ACC112 (cell line): Measurements from ENCODE around the gene TEP1.
"Not testable (repeated sequence)": the region's sequence is repeated elsewhere in the genome, so short reads cannot be mapped to it uniquely, and the experiment has no call there.

Experiments
- H2AFZ ChIP-seq: fragments of 200-600 bp; sonication (generic); one replicate; pipeline ENCODE4 v1.6.0; 2017; ENCODE audit warnings: antibody characterized with exemption, low read length; ENCODE audit not compliant: unreplicated experiment
- H3K27ac ChIP-seq: fragments of 200-600 bp; sonication (generic); 2 replicates; pipeline ENCODE4 v1.5.1; 2014; ENCODE audit warnings: low read depth, mild to moderate bottlenecking, antibody characterized with exemption, low read length, moderate library complexity
- H3K27me3 ChIP-seq: fragments of 200-600 bp; sonication (generic); 2 replicates; pipeline ENCODE4 v1.6.1; 2014; ENCODE audit warnings: mild to moderate bottlenecking, antibody characterized with exemption, low read length, moderate library complexity, mixed read lengths; ENCODE audit not compliant: insufficient read depth
- H3K36me3 ChIP-seq: fragments of 200-600 bp; sonication (generic); 2 replicates; pipeline ENCODE4 v1.6.1; 2016; ENCODE audit warnings: mild to moderate bottlenecking, antibody characterized with exemption, low read length, moderate library complexity, mixed read lengths; ENCODE audit not compliant: insufficient read depth
- H3K4me1 ChIP-seq: fragments of 200-600 bp; sonication (generic); one replicate; pipeline ENCODE4 v1.6.1; 2016; ENCODE audit warnings: low read length, mixed read lengths; ENCODE audit not compliant: insufficient read depth, unreplicated experiment, control insufficient read depth
- H3K4me3 ChIP-seq: fragments of 200-600 bp; sonication (generic); 2 replicates; pipeline ENCODE4 v1.5.1; 2014; ENCODE audit warnings: mild to moderate bottlenecking, low read depth, low read length
- H3K79me2 ChIP-seq: fragments of 200-600 bp; sonication (generic); one replicate; pipeline ENCODE4 v1.6.0; 2016; ENCODE audit warnings: low read length; ENCODE audit not compliant: control insufficient read depth, unreplicated experiment, insufficient read depth

Gene TEP1

GRCh38 chr14:20372796-20373195 is 40.5 kb downstream of the TEP1 start:
- Histone ChIP-seq H2AFZ (no peak overlapping the region), H3K4me3 (no peak overlapping the region), H3K36me3 (peaks cover 24% of the 10 kb centered on the region; the same call in 1 of the 2 replicates), H3K27me3 (no peaks in the 10 kb centered on the region), H3K27ac (no peak overlapping the region), H3K79me2 (no peaks in the 10 kb centered on the region), H3K4me1 (no peaks in the 10 kb centered on the region)

GRCh38 chr14:20365928-20366327 is 47.4 kb downstream of the TEP1 start:
- Histone ChIP-seq H3K4me3 (no peak overlapping the region), H3K4me1 (no peaks in the 10 kb centered on the region), H3K27me3 (no peaks in the 10 kb centered on the region), H2AFZ (no peak overlapping the region), H3K36me3 (peaks cover 16% of the 10 kb centered on the region), H3K79me2 (no peaks in the 10 kb centered on the region), H3K27ac (no peak overlapping the region)

- peaks cover 29% of the 10 kb centered on the region for H3K36me3 ChIP-seq
- not testable (repeated sequence) for H3K79me2 ChIP-seq
Observed at GRCh38 chr14:20358474-20358873, 54.8 kb downstream of the TEP1 start.

GRCh38 chr14:20356422-20356821 is 56.9 kb downstream of the TEP1 start:
- Histone ChIP-seq H3K27ac (no peak overlapping the region), H3K4me1 (no peaks in the 10 kb centered on the region), H3K36me3 (peaks cover 30% of the 10 kb centered on the region), H3K4me3 (no peak overlapping the region), H3K79me2 (no peaks in the 10 kb centered on the region), H2AFZ (no peak overlapping the region), H3K27me3 (no peaks in the 10 kb centered on the region)

More at GRCh38 chr14:20358474-20358873, 54.8 kb downstream of the TEP1 start:
- H3K27me3 ChIP-seq, H3K4me1 ChIP-seq, H3K4me3 ChIP-seq, H2AFZ ChIP-seq, H3K27ac ChIP-seq: not testable (repeated sequence)

GRCh38 chr14:20350860-20351259 is 62.4 kb downstream of the TEP1 start:
- Histone ChIP-seq H2AFZ (no peak overlapping the region), H3K4me1 (peaks cover 9% of the 10 kb centered on the region), H3K27me3 (no peaks in the 10 kb centered on the region), H3K79me2 (no peaks in the 10 kb centered on the region), H3K4me3 (no peak overlapping the region), H3K36me3 (peaks cover 34% of the 10 kb centered on the region), H3K27ac (peak overlapping the region; percentile 7; the same call in 1 of the 2 replicates)

GRCh38 chr14:20350282-20350681 is 63.0 kb downstream of the TEP1 start:
- Histone ChIP-seq H3K36me3 (peaks cover 39% of the 10 kb centered on the region), H3K27ac (peak overlapping the region; percentile 39; the same call in 1 of the 2 replicates), H3K4me1 (peaks cover 9% of the 10 kb centered on the region), H3K4me3 (no peak overlapping the region), H2AFZ (no peak overlapping the region), H3K27me3 (no peaks in the 10 kb centered on the region), H3K79me2 (peaks cover 3% of the 10 kb centered on the region)

GRCh38 chr14:20347747-20348146 is 65.6 kb downstream of the TEP1 start:
- H2AFZ ChIP-seq = no peak overlapping the region
- no peak overlapping the region for H3K27ac ChIP-seq
- peaks cover 21% of the 10 kb centered on the region for H3K79me2 ChIP-seq
- H3K27me3 ChIP-seq = no peaks in the 10 kb centered on the region
- H3K4me3 ChIP-seq = no peak overlapping the region
- peaks cover 30% of the 10 kb centered on the region for H3K36me3 ChIP-seq
- H3K4me1 ChIP-seq = peaks cover 11% of the 10 kb centered on the region

GRCh38 chr14:20346713-20347112 is 66.6 kb downstream of the TEP1 start:
- Histone ChIP-seq H3K27me3 (no peaks in the 10 kb centered on the region), H3K36me3 (peaks cover 30% of the 10 kb centered on the region), H3K79me2 (peaks cover 21% of the 10 kb centered on the region), H2AFZ (no peak overlapping the region), H3K27ac (no peak overlapping the region), H3K4me3 (no peak overlapping the region), H3K4me1 (peaks cover 11% of the 10 kb centered on the region)

GRCh38 chr14:20345366-20345765 is 67.9 kb downstream of the TEP1 start:
- H3K4me1 ChIP-seq = peaks cover 9% of the 10 kb centered on the region
- no peak overlapping the region for H3K4me3 ChIP-seq
- H3K36me3 ChIP-seq = peaks cover 30% of the 10 kb centered on the region
- no peak overlapping the region for H2AFZ ChIP-seq
- H3K27ac ChIP-seq = no peak overlapping the region
- peaks cover 21% of the 10 kb centered on the region for H3K79me2 ChIP-seq
- no peaks in the 10 kb centered on the region for H3K27me3 ChIP-seq

- H3K4me1 ChIP-seq = peaks cover 2% of the 10 kb centered on the region
- peak overlapping the region; percentile 75 for H3K27ac ChIP-seq
- H3K36me3 ChIP-seq = peaks cover 23% of the 10 kb centered on the region
- peak overlapping the region; percentile 83 for H2AFZ ChIP-seq
- H3K27me3 ChIP-seq = no peaks in the 10 kb centered on the region
- H3K79me2 ChIP-seq = peaks cover 21% of the 10 kb centered on the region
- H3K4me3 ChIP-seq = peak overlapping the region; percentile 96
Observed at GRCh38 chr14:20343862-20344220, 69.5 kb downstream of the TEP1 start.

- Histone ChIP-seq H2AFZ (peak within 1 kb of the TSS; percentile 99), H3K27me3 (no peaks in the 10 kb centered on the region), H3K36me3 (peaks cover 23% of the 10 kb centered on the region)
Observed at GRCh38 chr14:20343092-20343861, 70.0 kb downstream of the TEP1 start, which contains the start of gene PARP2. Gene PARP2, plus strand, starts transcription at chr14:20343635. Its CDS starts 7 bp downstream, at chr14:20343642.

More at GRCh38 chr14:20343092-20343861, 70.0 kb downstream of the TEP1 start, which contains the start of gene PARP2:
- Histone ChIP-seq H3K79me2 (peaks cover 21% of the 10 kb centered on the region), H3K27ac (peak within 1 kb of the TSS; percentile 95), H3K4me3 (peak within 1 kb of the TSS; percentile 97), H3K4me1 (peaks cover 2% of the 10 kb centered on the region)
